ENCODE measurements around the gene COL5A2. TPM values are rescaled to one million over a fixed set of nuclear protein-coding genes. Genes with fewer than 3 reads are reported as not detected.
A peak's percentile ranks its signal among the peaks of the same experiment; 100 is the strongest.

The COL5A2 gene
- total and polyA plus RNA-seq, 8 donors: 122 to 324 (median 210) TPM

DNA sequence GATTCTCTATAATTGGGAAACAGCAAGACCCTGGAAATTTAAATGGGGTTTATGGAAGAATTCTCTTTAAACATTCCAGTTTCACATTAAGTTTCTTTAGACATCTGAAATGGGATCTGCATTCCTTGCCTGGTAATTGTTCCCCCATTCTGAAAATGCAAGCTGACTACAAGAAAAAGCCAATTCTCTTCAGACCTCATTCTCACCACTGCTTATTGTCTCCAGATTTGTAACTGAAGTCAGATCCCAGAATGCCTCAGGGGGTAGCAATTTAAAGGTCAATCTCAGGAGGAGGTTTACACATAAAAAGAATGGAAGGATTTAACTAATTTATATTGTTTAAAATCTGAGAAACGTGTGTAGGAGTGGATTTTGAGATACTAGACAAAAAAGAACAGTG is 164.2 kb downstream of the COL5A2 start:
- peak overlapping the region in 1 of 2 donors; percentile 33 for H3K27ac ChIP-seq
- ATAC-seq: no peak

DNA sequence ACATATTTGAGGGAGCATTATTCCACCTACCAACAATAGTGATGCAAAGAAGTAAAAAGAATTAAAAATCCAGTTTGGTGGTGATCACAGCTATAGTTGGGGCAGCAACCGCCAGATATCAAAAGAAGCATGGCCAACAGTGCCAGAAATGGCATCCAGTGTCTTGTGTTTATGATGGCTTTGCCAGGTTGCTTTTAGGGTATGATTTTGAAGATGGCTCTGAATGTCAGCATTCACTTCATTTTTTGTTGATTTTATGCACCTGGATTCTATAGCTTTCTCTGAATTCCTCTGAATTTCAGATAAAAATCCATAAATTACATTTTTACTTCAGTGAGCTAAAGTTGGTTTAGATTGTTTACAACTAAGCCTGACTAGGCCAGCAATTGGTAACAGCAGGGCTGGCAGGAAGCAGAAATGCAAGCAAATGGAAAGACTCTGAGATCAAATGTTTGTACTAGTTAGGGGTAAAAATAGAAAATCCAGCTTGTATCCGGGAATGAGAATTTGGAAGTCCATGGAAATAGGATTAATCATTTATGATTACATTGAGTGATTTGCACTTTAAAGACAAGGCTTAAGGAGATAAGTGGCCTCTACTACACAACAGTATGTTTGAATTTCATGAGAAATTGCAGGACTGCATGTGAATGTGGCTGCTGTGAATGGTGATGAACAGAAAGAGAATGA is 165.0 kb downstream of the COL5A2 start:
- no peak overlapping the region for H3K4me3 ChIP-seq
- H3K9me3 ChIP-seq: no peaks in the 10 kb centered on the region
- peak; percentile 28 for ATAC-seq
- peak overlapping the region in 1 of 2 donors; percentile 33 for H3K27ac ChIP-seq
- intact Hi-C loops (cut with DNase I): no loop called here
- no peaks in the 10 kb centered on the region for H3K4me1 ChIP-seq
- TF ChIP-seq, protein P1, sequence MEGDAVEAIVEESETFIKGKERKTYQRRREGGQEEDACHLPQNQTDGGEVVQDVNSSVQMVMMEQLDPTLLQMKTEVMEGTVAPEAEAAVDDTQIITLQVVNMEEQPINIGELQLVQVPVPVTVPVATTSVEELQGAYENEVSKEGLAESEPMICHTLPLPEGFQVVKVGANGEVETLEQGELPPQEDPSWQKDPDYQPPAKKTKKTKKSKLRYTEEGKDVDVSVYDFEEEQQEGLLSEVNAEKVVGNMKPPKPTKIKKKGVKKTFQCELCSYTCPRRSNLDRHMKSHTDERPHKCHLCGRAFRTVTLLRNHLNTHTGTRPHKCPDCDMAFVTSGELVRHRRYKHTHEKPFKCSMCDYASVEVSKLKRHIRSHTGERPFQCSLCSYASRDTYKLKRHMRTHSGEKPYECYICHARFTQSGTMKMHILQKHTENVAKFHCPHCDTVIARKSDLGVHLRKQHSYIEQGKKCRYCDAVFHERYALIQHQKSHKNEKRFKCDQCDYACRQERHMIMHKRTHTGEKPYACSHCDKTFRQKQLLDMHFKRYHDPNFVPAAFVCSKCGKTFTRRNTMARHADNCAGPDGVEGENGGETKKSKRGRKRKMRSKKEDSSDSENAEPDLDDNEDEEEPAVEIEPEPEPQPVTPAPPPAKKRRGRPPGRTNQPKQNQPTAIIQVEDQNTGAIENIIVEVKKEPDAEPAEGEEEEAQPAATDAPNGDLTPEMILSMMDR (IDR thresholded peaks at IDR 0.05): no peak
- no peaks in the 10 kb centered on the region for H3K27me3 ChIP-seq
- peak in 1 of 4 donors; percentile 29 for DNase-seq
- H3K36me3 ChIP-seq: no peaks in the 10 kb centered on the region

More for the DNA sequence above, 164.2 kb downstream of the COL5A2 start:
- no peaks in the 10 kb centered on the region for H3K4me1 ChIP-seq
- H3K36me3 ChIP-seq: no peaks in the 10 kb centered on the region
- TF ChIP-seq, protein P1 (IDR thresholded peaks at IDR 0.05): no peak
- H3K27me3 ChIP-seq: no peaks in the 10 kb centered on the region
- intact Hi-C loops (cut with DNase I): no loop called here
- no peak overlapping the region for H3K4me3 ChIP-seq
- no peak for DNase-seq
- no peaks in the 10 kb centered on the region for H3K9me3 ChIP-seq

DNA sequence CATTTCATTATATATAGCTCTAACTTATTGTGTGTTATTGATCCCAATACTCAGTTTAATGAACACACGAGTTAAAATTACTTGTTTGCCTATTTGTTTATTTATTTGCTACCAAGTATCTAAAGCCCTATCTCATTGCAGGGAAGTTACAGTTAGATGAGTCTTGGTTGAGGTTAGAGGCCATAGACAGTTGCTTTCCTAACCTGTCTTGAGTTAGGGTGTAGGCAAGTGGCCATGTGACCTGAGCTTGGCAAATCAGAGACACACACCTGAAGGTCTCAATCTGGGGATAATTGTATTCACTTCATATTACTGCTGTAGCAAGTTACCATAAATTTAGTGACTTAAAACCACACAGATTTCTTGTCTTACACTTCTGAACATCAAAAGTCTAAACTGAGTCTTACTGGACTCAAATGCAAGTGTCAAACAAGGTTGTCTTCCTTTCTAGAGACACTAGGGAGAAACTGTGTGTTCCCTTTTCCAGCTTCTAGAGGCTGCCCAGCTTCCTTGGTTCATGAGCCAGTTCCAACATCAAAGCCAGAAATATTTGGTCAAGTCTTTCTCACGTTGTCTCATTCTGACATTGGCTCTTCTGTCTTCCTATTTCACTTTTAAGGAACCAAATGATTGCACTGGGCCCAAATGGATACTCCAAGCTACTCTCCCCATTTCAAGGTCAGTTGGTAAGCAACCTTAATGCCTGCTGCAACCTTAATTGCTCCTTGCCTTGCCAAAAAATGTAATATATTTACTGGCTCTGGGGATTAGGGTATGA is 165.7 kb downstream of the COL5A2 start:
- Histone ChIP-seq H3K27ac (peak overlapping the region in 1 of 2 donors; percentile 33), H3K27me3 (no peaks in the 10 kb centered on the region), H3K9me3 (no peaks in the 10 kb centered on the region), H3K4me3 (no peak overlapping the region), H3K36me3 (no peaks in the 10 kb centered on the region), H3K4me1 (no peaks in the 10 kb centered on the region)
- ATAC-seq (peak; percentile 11), DNase-seq (no peak)
- TF ChIP-seq, protein P1 (IDR thresholded peaks at IDR 0.05): no peak
- intact Hi-C loops (cut with DNase I): no loop called here

DNA sequence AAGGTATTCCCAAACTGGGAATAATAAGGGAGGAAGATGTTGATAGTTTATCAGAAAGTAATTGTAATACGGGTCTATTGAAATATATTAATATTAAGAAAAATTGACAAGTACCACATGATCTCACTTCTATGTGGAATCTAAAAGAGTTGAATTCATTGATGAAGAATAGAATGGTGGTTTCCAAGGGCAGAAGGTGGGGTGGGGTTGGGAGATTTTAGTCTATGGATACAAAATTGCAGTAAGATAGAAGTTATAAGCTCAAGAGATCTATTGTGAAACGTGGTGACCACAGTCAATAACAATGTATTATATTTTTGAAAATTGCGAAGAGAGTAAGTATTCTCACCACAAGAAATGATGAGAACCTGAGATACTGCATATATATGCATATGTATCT is 166.5 kb downstream of the COL5A2 start:
- H3K27me3 ChIP-seq: no peaks in the 10 kb centered on the region
- DNase-seq (no peak), ATAC-seq (no peak)
- TF ChIP-seq, protein P1 (IDR thresholded peaks at IDR 0.05): no peak
- no peak overlapping the region for H3K4me3 ChIP-seq
- H3K4me1 ChIP-seq: no peaks in the 10 kb centered on the region
- intact Hi-C loops (cut with DNase I): no loop called here
- H3K9me3 ChIP-seq: no peaks in the 10 kb centered on the region
- no peaks in the 10 kb centered on the region for H3K36me3 ChIP-seq
- H3K27ac ChIP-seq: peak overlapping the region in 1 of 2 donors; percentile 2

DNA sequence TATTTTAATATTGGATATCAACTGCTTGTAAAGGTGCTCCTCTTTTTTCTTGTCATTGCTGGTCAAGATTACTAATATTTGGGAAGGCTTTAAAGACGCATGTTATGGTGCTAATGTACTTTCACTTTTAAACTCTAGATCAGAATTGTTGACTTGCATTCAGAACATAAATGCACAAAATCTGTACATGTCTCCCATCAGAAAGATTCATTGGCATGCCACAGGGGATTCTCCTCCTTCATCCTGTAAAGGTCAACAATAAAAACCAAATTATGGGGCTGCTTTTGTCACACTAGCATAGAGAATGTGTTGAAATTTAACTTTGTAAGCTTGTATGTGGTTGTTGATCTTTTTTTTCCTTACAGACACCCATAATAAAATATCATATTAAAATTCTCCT is 167.2 kb downstream of the COL5A2 start:
- Histone ChIP-seq H3K4me3 (no peak overlapping the region), H3K9me3 (no peaks in the 10 kb centered on the region), H3K27ac (peak overlapping the region in 1 of 2 donors; percentile 2), H3K4me1 (no peaks in the 10 kb centered on the region), H3K36me3 (peaks cover 0 to 3% of the 10 kb centered on the region in 2 donors), H3K27me3 (no peaks in the 10 kb centered on the region)
- TF ChIP-seq, protein P1 (IDR thresholded peaks at IDR 0.05): no peak
- intact Hi-C loops (cut with DNase I): no loop called here
- ATAC-seq (no peak), DNase-seq (no peak)

Data from left lung (tissue), 10 donors.